Measurements from ENCODE around the gene CCDC43. TPM values are rescaled to one million over a fixed set of nuclear protein-coding genes. Genes with fewer than 3 reads are reported as not detected.

Gene CCDC43
- total RNA-seq, 1 donor, result 33.4 TPM

- H3K4me3 ChIP-seq (ENCODE audit: low read depth, low read length), result no peak overlapping the region
- TF ChIP-seq CTCF (IDR thresholded peaks at IDR 0.05; ENCODE audit: insufficient read depth, low read length), result no peak
- no peak for DNase-seq (ENCODE audit: low read depth)
These were observed 61.1 kb downstream of the CCDC43 start for GRCh38 chr17:44628243-44629188.

GRCh38 chr17:44627513-44628242 is 61.9 kb downstream of the CCDC43 start:
- no peak for TF ChIP-seq CTCF (IDR thresholded peaks at IDR 0.05; ENCODE audit: insufficient read depth, low read length)
- H3K4me3 ChIP-seq (ENCODE audit: low read depth, low read length), result no peak overlapping the region
- no peak for DNase-seq (ENCODE audit: low read depth)

Small RNAs within 50 kb of the gene (small RNA-seq; reads per million reads assigned to genes)
- not detected for gene RN7SL819P
- gene SMCO4P1, result not detected

Other genes starting within 250 kb of the CCDC43 start
- gene GPATCH8, start 186.4 kb downstream of the CCDC43 start, total RNA-seq (ENCODE audit: low replicate concordance), result 23.3 and 29.4 TPM in 2 replicates
- 1.8 and 16.4 TPM in 2 replicates for gene FZD2, start 132.3 kb downstream of the CCDC43 start, total RNA-seq (ENCODE audit: low replicate concordance)
- gene MEIOC, start 33.3 kb downstream of the CCDC43 start, total RNA-seq (ENCODE audit: low replicate concordance), result 0.18 TPM in 1 of 2 replicates, not detected in the other
- 4.9 and 5.2 TPM in 2 replicates for gene DBF4B, start 18.9 kb upstream of the CCDC43 start, total RNA-seq (ENCODE audit: low replicate concordance)
- gene ADAM11, start 69.2 kb upstream of the CCDC43 start, total RNA-seq (ENCODE audit: low replicate concordance), result 0.36 and 1.9 TPM in 2 replicates
- gene GJC1, start 140.5 kb upstream of the CCDC43 start, total RNA-seq (ENCODE audit: low replicate concordance), result 4.5 and 21.1 TPM in 2 replicates
- gene HIGD1B, start 158.1 kb upstream of the CCDC43 start, total RNA-seq (ENCODE audit: low replicate concordance), result not detected in 2 replicates
- 79.9 and 81.2 TPM in 2 replicates for gene EFTUD2, start 209.7 kb upstream of the CCDC43 start, total RNA-seq (ENCODE audit: low replicate concordance)
- gene GFAP, start 225.7 kb upstream of the CCDC43 start, total RNA-seq (ENCODE audit: low replicate concordance), result not detected in 2 replicates